GM19099 (cell line): ENCODE results near the gene TENT4B.

Experiments
- POLR2A ChIP-seq: IDR thresholded peaks from 3 replicates; pipeline ENCODE4 v1.6.1; 2011; ENCODE audit warnings: low read depth; ENCODE audit not compliant: insufficient read length; ENCODE audit errors: extremely low read depth

TENT4B gene

GRCh38 chr16:50152807-50153595, at the start of gene TENT4B:
TSS of gene TENT4B (plus strand) at chr16:50153306. CDS start at chr16:50153622, 316 bp downstream.
- TF ChIP-seq POLR2A: peak; percentile 81

- TF ChIP-seq POLR2A: no peak
Observed at GRCh38 chr16:50103764-50104163, 49.3 kb upstream of the TENT4B start.

GRCh38 chr16:50114357-50115129, 38.6 kb upstream of the TENT4B start:
- TF ChIP-seq POLR2A: no peak

- TF ChIP-seq POLR2A: no peak
Observed at GRCh38 chr16:50120711-50121110, 32.4 kb upstream of the TENT4B start.

GRCh38 chr16:50121278-50121677, 31.8 kb upstream of the TENT4B start:
- TF ChIP-seq POLR2A: no peak

GRCh38 chr16:50121721-50122445, 31.2 kb upstream of the TENT4B start:
- no peak for TF ChIP-seq POLR2A

- no peak for TF ChIP-seq POLR2A
Observed at GRCh38 chr16:50123417-50123816, 29.7 kb upstream of the TENT4B start.

GRCh38 chr16:50124769-50125168, 28.3 kb upstream of the TENT4B start:
- TF ChIP-seq POLR2A: no peak

GRCh38 chr16:50126183-50126582, 26.9 kb upstream of the TENT4B start:
- TF ChIP-seq POLR2A: no peak

- TF ChIP-seq POLR2A: no peak
Observed at GRCh38 chr16:50133214-50133613, 19.9 kb upstream of the TENT4B start.

GRCh38 chr16:50136399-50136798, 16.7 kb upstream of the TENT4B start:
- no peak for TF ChIP-seq POLR2A

- no peak for TF ChIP-seq POLR2A
Observed at GRCh38 chr16:50137268-50137667, 15.8 kb upstream of the TENT4B start.

GRCh38 chr16:50139580-50139979, 13.5 kb upstream of the TENT4B start:
- no peak for TF ChIP-seq POLR2A

GRCh38 chr16:50144211-50144610, 8.9 kb upstream of the TENT4B start:
- TF ChIP-seq POLR2A: no peak
